H1 (cell line): ENCODE measurements around the gene PIM2. TPM values are rescaled to one million over a fixed set of nuclear protein-coding genes. Genes with fewer than 3 reads are reported as not detected.
"Not testable (repeated sequence)": the region's sequence is repeated elsewhere in the genome, so short reads cannot be mapped to it uniquely, and the experiment has no call there.

Source experiments
- CTCF ChIA-PET: fragments of 300-600 bp; sonication (Branson Sonifier 250); formaldehyde crosslinking; loops from one replicate; lab custom pipeline; 2021; ENCODE audit not compliant: partially characterized antibody; lab: Charles Lee
- POLR2A ChIA-PET: fragments of 300-600 bp; sonication (Branson Sonifier 250); formaldehyde crosslinking; loops from one replicate; lab custom pipeline; 2021; ENCODE audit warnings: inconsistent platforms; ENCODE audit not compliant: partially characterized antibody; lab: Charles Lee
- DNase-seq, 2 experiments: peaks; one replicate each; pipeline versions ENCODE4 v3.0.0 to v3.0.0-alpha.2; 2010 to 2022; ENCODE audit warnings: low spot score in 2 of 2, low read depth in 1 of 2, mixed read lengths in 1 of 2
- FAIRE-seq: peaks from 2 replicates; lab custom pipeline; 2011; peaks lifted over from hg19 to GRCh38; lab: Jason Lieb, UNC
- H2AFZ ChIP-seq: 2 replicates; pipeline ENCODE4 v1.8.1; 2012; ENCODE audit warnings: low read length, inconsistent platforms
- H2AK5ac ChIP-seq: 2 replicates; pipeline ENCODE4 v1.6.1; 2013; ENCODE audit warnings: low read depth, low read length
- H2BK120ac ChIP-seq: replicated peaks from 2 replicates; pipeline ENCODE3; 2013; ENCODE audit warnings: low read depth, low read length, inconsistent platforms
- H2BK12ac ChIP-seq: 2 replicates; pipeline ENCODE4 v1.6.1; 2013; ENCODE audit warnings: low read depth, low read length
- H2BK15ac ChIP-seq: 2 replicates; pipeline ENCODE4 v1.6.1; 2013; ENCODE audit warnings: low read length
- H2BK20ac ChIP-seq: 2 replicates; pipeline ENCODE4 v1.6.1; 2013; ENCODE audit warnings: low read length
- H2BK5ac ChIP-seq: 2 replicates; pipeline ENCODE4 v1.6.1; 2013; ENCODE audit warnings: low read depth, low read length
- H3K14ac ChIP-seq: 2 replicates; pipeline ENCODE4 v1.6.1; 2013; ENCODE audit warnings: inconsistent platforms; ENCODE audit not compliant: insufficient read length
- H3K18ac ChIP-seq: 2 replicates; pipeline ENCODE4 v1.6.1; 2013; ENCODE audit warnings: low read length; ENCODE audit errors: extremely low read depth
- H3K23ac ChIP-seq: 2 replicates; pipeline ENCODE4 v1.6.1; 2013; ENCODE audit warnings: inconsistent platforms; ENCODE audit not compliant: insufficient read length
- H3K23me2 ChIP-seq: 2 replicates; pipeline ENCODE4 v1.6.1; 2013; ENCODE audit warnings: low read depth, low read length
- H3K27ac ChIP-seq: 2 replicates; pipeline ENCODE4 v1.6.1; 2011; ENCODE audit warnings: low read depth, low read length, inconsistent platforms
- H3K27me3 ChIP-seq, 4 experiments: replicated peaks in 1 of 4; 1 replicate in 1 of 4; 2 replicates in 3 of 4; pipeline versions ENCODE4 v1.6.1 to v1.8.1; 2011 to 2013; ENCODE audit warnings: low read length in 3 of 4, mild to moderate bottlenecking in 3 of 4, inconsistent platforms in 2 of 4, mixed read lengths in 2 of 4, moderate library complexity in 1 of 4; ENCODE audit not compliant: control insufficient read depth in 3 of 4, insufficient read depth in 3 of 4; ENCODE audit errors: extremely low read depth in 1 of 4
- H3K36me3 ChIP-seq, 4 experiments: 2 replicates each; pipeline versions ENCODE4 v1.6.1 to v1.8.1; 2011 to 2013; ENCODE audit warnings: mild to moderate bottlenecking in 4 of 4, low read length in 3 of 4, moderate library complexity in 2 of 4, control low read depth in 1 of 4, inconsistent platforms in 1 of 4; ENCODE audit not compliant: insufficient read depth in 4 of 4, control insufficient read depth in 2 of 4
- H3K4ac ChIP-seq: replicated peaks from 2 replicates; pipeline ENCODE3; 2013; ENCODE audit warnings: low read length, low read depth, mixed read lengths, inconsistent platforms; ENCODE audit not compliant: insufficient read length
- H3K4me1 ChIP-seq, 4 experiments: replicated peaks in 1 of 4; 1 replicate in 1 of 4; 2 replicates in 3 of 4; pipeline versions ENCODE4 v1.6.1 to v1.8.1; 2011 to 2013; ENCODE audit warnings: low read length in 3 of 4, inconsistent platforms in 2 of 4, mixed read lengths in 1 of 4; ENCODE audit not compliant: insufficient read depth in 4 of 4, control insufficient read depth in 3 of 4
- H3K4me2 ChIP-seq, 2 experiments: 2 replicates each; pipeline versions ENCODE4 v1.6.1 to v1.8.1; 2011 to 2013; ENCODE audit warnings: low read depth in 2 of 2, low read length in 2 of 2, control low read depth in 1 of 2, inconsistent platforms in 1 of 2, mild to moderate bottlenecking in 1 of 2; ENCODE audit not compliant: insufficient read depth in 1 of 2
- H3K4me3 ChIP-seq, 4 experiments: fragments of 200-600, 300-600 bp in 1 of 4; sonication (generic), shearing (Covaris generic), sonication (Bioruptor Twin) in 1 of 4; 2 replicates each; pipeline versions ENCODE4 v1.5.1 to v1.8.1; 2011 to 2016; ENCODE audit warnings: low read length in 4 of 4, low read depth in 3 of 4, control low read depth in 2 of 4, inconsistent platforms in 2 of 4, mild to moderate bottlenecking in 2 of 4, mixed read lengths in 1 of 4, moderate library complexity in 1 of 4; ENCODE audit not compliant: insufficient read depth in 2 of 4; ENCODE audit errors: extremely low read depth in 1 of 4
- H3K56ac ChIP-seq: replicated peaks from 2 replicates; pipeline ENCODE3; 2013; ENCODE audit warnings: low read depth, mild to moderate bottlenecking, mixed read lengths, low read length, inconsistent platforms; ENCODE audit not compliant: insufficient read length
- H3K79me1 ChIP-seq: 2 replicates; pipeline ENCODE4 v1.6.1; 2013; ENCODE audit warnings: low read depth, low read length, control low read depth
- H3K79me2 ChIP-seq, 2 experiments: 2 replicates each; pipeline versions ENCODE4 v1.6.1 to v1.8.1; 2012 to 2013; ENCODE audit warnings: low read length in 2 of 2, mild to moderate bottlenecking in 2 of 2, inconsistent platforms in 1 of 2; ENCODE audit not compliant: insufficient read depth in 2 of 2, control insufficient read depth in 1 of 2
- H3K9ac ChIP-seq, 4 experiments: replicated peaks in 1 of 4; 1 replicate in 1 of 4; 2 replicates in 3 of 4; pipeline versions ENCODE4 v1.6.1 to v1.8.1; 2011 to 2013; ENCODE audit warnings: low read depth in 3 of 4, low read length in 3 of 4, control low read depth in 2 of 4, mild to moderate bottlenecking in 2 of 4, moderate library complexity in 2 of 4, inconsistent platforms in 1 of 4; ENCODE audit errors: extremely low read depth in 1 of 4
- H3K9me3 ChIP-seq, 2 experiments: 2 replicates each; pipeline versions ENCODE4 v1.6.1 to v1.8.1; 2012 to 2013; ENCODE audit warnings: mild to moderate bottlenecking in 2 of 2, moderate library complexity in 2 of 2, control low read depth in 1 of 2, inconsistent platforms in 1 of 2, low read depth in 1 of 2, low read length in 1 of 2, mixed read lengths in 1 of 2; ENCODE audit not compliant: insufficient read depth in 2 of 2
- H4K20me1 ChIP-seq, 2 experiments: replicated peaks in 1 of 2; 2 replicates each; pipeline versions ENCODE3 to v1.8.1; 2011 to 2013; ENCODE audit warnings: inconsistent platforms in 2 of 2, low read length in 2 of 2, mild to moderate bottlenecking in 1 of 2; ENCODE audit not compliant: insufficient read depth in 2 of 2, control insufficient read depth in 1 of 2
- H4K5ac ChIP-seq: 2 replicates; pipeline ENCODE4 v1.6.1; 2013; ENCODE audit warnings: low read length, low read depth, mixed read lengths, inconsistent platforms; ENCODE audit not compliant: insufficient read length
- H4K8ac ChIP-seq: 2 replicates; pipeline ENCODE4 v1.8.0; 2013; ENCODE audit warnings: mild to moderate bottlenecking, moderate library complexity, low read length, inconsistent platforms; ENCODE audit not compliant: insufficient read depth; ENCODE audit errors: extremely low read depth
- H4K91ac ChIP-seq: replicated peaks from 2 replicates; pipeline ENCODE3; 2013; ENCODE audit warnings: low read length, mixed read lengths, inconsistent platforms; ENCODE audit not compliant: insufficient read length
- WGBS, 2 experiments: shearing (Covaris generic) in 1 of 2; methylation state at CpG; one replicate each; pipeline versions ENCODE4 v1.1.6 to v1.1.7; 2013 to 2015; ENCODE audit warnings: low lambda C conversion rate in 2 of 2, mixed read lengths in 2 of 2, inconsistent platforms in 1 of 2, low coverage in 1 of 2, missing lambda C conversion rate in 1 of 2; ENCODE audit not compliant: insufficient replicate concordance in 2 of 2, insufficient coverage in 1 of 2, insufficient read length in 1 of 2; ENCODE audit errors: extremely low coverage in 1 of 2, missing lambda C conversion rate in 1 of 2; 5-methylcytosine and 5-hydroxymethylcytosine counted together
- polyA plus RNA-seq, 7 experiments: library from polyadenylated mRNA; depleted of rRNA in 3 of 7; stranded (reverse) in 5 of 7; unstranded in 2 of 7; fragments of >200 nt in 5 of 7; fragments of 200-250 nt in 2 of 7; gene quantifications; 1 replicate in 5 of 7; 2 replicates in 1 of 7; 4 replicates in 1 of 7; pipeline versions ENCODE4 v1.2.1 to v1.2.3, GENCODE V29; 2011 to 2013; ENCODE audit warnings: missing spikeins in 2 of 7, mixed read lengths in 2 of 7
- total RNA-seq: library from RNA; stranded (reverse); fragmentation: NEBNext Ultra II Directional; extraction: Animal tissue kit (Norgen Biotek cat#: 25700); gene quantifications from 2 replicates; pipeline ENCODE4 v1.2.1, GENCODE V29; 2021

PIM2 gene
- total and polyA plus RNA-seq, 2 of the 8 experiments (the other 6 are each of a cell fraction or from before 2014, with no cell fraction given), result 180 to 203 TPM

DNA sequence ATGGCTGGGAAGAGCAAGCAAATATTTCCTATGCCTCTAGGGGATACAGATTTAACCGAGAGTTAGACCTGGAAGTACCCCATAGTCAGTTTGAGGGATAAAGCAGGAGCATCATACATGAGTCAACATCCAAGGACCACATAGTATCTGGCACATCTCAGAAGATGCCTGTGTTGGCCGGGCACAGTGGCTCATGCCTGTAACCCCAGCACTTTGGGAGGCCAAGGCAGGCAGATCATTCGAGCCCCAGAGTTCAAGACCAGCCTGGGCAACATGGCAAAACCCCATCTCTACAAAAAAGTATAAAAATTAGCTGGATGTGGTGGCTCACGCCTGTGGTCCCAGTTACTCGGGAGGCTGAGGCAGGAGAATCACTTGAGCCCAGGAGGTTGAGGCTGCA is 32.2 kb downstream of the PIM2 start:
- not testable (repeated sequence) for DNase-seq, H3K4me3 ChIP-seq, H3K27ac ChIP-seq, H4K20me1 ChIP-seq, H3K4me1 ChIP-seq, H3K79me1 ChIP-seq, H3K9me3 ChIP-seq, H3K4ac ChIP-seq, H4K5ac ChIP-seq, H3K27me3 ChIP-seq, H3K36me3 ChIP-seq, H3K23me2 ChIP-seq, H3K79me2 ChIP-seq, H2BK20ac ChIP-seq, H3K9ac ChIP-seq, H3K18ac ChIP-seq, FAIRE-seq, H2BK5ac ChIP-seq, H2BK12ac ChIP-seq, H3K4me2 ChIP-seq, H2AFZ ChIP-seq, H3K14ac ChIP-seq, H3K56ac ChIP-seq, H4K8ac ChIP-seq, H4K91ac ChIP-seq, H3K23ac ChIP-seq, H2AK5ac ChIP-seq, H2BK15ac ChIP-seq, H2BK120ac ChIP-seq
- ChIA-PET POLR2A (interaction anchor here (0.6 to 1.3 kb wide), 2 partner anchors 24 to 115 kb away, joined by 3 read pairs; partner anchors contain the start of gene GRIPAP1), CTCF (interaction anchor here (1.2 kb wide), 1 partner anchor 18 kb away, joined by 3 read pairs; no protein-coding TSS in a partner anchor)
- 78% methylated on average over 2 of the region's 5 CpGs; no CpG with 5 or more reads in 1 of the 2 experiments for WGBS, 2 experiments
